Effector memory CD8-positive, alpha-beta T cell (primary cell): ENCODE results near the gene ITM2B.
"Not testable (repeated sequence)": the region's sequence is repeated elsewhere in the genome, so short reads cannot be mapped to it uniquely, and the experiment has no call there.

Experiments
- ATAC-seq: fragments of 150-1000 bp; cut with Tn5 transposase; replicated peaks from 2 replicates; pipeline ENCODE4 v1.10.0; 2021; ENCODE audit warnings: mild to moderate bottlenecking, moderate library complexity
- DNase-seq, 3 experiments: peaks; one replicate each; pipeline ENCODE4 v3.0.0; 2021
- H3K27ac Mint-ChIP-seq, 2 donors: one replicate each; pipeline ENCODE4 v1.8.0; 2022; ENCODE audit warnings: mild to moderate bottlenecking in 2 of 2, mixed read lengths in 2 of 2, moderate library complexity in 2 of 2
- H3K27me3 Mint-ChIP-seq, 2 donors: one replicate each; pipeline ENCODE4 v1.8.0; 2022; ENCODE audit warnings: mixed read lengths in 2 of 2
- H3K36me3 Mint-ChIP-seq: one replicate; pipeline ENCODE4 v1.8.0; 2022; ENCODE audit warnings: mild to moderate bottlenecking, moderate library complexity, mixed read lengths; ENCODE audit not compliant: insufficient read depth
- H3K4me1 Mint-ChIP-seq, 2 donors: one replicate each; pipeline ENCODE4 v1.8.0; 2022; ENCODE audit warnings: low read depth in 2 of 2, mixed read lengths in 2 of 2
- H3K4me3 Mint-ChIP-seq, 2 donors: one replicate each; pipeline ENCODE4 v1.8.0; 2022; ENCODE audit warnings: mild to moderate bottlenecking in 2 of 2, mixed read lengths in 2 of 2, moderate library complexity in 2 of 2
- H3K9me3 Mint-ChIP-seq, 2 donors: one replicate each; pipeline ENCODE4 v1.8.0; 2022; ENCODE audit warnings: mixed read lengths in 2 of 2

The ITM2B gene

DNA sequence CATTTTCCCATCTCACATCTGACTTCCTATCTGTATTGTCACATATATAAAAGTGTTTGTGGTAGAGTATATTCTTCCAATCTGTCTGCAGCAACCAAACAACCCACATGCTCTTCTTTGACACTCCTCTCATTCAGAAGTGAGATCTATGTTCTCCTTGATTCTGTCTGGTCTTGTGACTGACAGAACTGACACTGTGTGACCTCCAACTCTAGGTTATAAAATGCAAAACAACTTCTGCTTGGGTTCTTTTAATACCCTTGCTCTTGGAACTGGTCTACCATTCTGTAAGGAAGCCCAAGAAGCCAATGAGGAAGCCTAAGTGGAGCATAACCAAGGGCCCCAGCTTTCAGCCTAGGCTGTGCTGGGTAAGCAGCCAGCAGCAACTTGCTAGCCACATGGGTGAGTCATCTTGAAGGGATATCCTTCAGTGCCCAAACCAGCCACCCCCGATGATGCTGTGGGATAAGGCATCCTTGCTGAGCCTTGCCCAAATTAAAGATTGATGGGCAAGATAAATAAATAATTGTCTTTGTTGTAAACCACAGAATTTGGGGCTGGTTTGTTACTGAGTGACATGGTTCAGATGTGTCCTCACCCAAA is 18.4 kb upstream of the ITM2B start:
- H3K9me3 Mint-ChIP-seq = peaks cover 0 to 6% of the 10 kb centered on the region in 2 donors
- no peak overlapping the region for H3K27ac Mint-ChIP-seq
- H3K4me1 Mint-ChIP-seq = peaks cover 17 to 20% of the 10 kb centered on the region in 2 donors
- no peaks in the 10 kb centered on the region for H3K27me3 Mint-ChIP-seq
- DNase-seq = peak in 2 of 3 experiments; percentile 21 to 30
- H3K36me3 Mint-ChIP-seq = peaks cover 9% of the 10 kb centered on the region
- peak overlapping the region in 1 of 2 donors; percentile 31 for H3K4me3 Mint-ChIP-seq
- ATAC-seq = peak; percentile 86

DNA sequence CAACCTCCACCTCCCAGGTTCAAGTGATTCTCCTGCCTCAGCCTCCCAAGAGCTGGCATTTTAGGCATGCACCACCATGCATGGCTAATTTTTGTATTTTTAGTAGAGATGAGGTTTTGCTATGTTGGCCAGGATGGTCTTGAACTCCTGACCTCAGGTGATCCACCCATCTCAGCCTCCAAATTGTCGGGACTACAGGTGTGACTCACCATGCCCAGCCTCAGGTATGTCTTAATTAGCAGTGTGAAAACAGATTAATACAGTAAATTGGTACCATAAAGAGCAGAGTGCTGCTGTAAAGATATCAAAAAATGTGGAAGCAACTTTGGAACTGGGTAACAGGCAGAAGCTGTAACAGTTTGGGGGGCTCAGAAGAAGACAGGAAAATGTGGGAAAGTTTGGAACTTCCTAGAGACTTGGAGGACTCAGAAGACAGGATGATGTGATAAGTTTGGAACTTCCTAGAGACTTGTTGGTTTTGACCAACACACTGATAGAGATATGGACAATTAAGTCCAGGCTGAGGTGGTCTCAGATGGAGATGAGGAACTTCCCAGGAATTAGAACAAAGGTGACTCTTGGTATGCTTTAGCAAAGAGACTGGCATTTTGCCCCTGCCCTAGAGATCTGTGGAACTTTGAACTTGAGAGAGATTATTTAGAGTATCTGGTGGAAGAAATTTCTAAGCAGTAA is 17.3 kb upstream of the ITM2B start:
- H3K4me1 Mint-ChIP-seq = peaks cover 26 to 30% of the 10 kb centered on the region in 2 donors
- H3K36me3 Mint-ChIP-seq = peaks cover 14% of the 10 kb centered on the region
- H3K9me3 Mint-ChIP-seq, H3K4me3 Mint-ChIP-seq, DNase-seq, H3K27me3 Mint-ChIP-seq, ATAC-seq: not testable (repeated sequence)
- peak overlapping the region in 1 of 2 donors; percentile 38 for H3K27ac Mint-ChIP-seq

DNA sequence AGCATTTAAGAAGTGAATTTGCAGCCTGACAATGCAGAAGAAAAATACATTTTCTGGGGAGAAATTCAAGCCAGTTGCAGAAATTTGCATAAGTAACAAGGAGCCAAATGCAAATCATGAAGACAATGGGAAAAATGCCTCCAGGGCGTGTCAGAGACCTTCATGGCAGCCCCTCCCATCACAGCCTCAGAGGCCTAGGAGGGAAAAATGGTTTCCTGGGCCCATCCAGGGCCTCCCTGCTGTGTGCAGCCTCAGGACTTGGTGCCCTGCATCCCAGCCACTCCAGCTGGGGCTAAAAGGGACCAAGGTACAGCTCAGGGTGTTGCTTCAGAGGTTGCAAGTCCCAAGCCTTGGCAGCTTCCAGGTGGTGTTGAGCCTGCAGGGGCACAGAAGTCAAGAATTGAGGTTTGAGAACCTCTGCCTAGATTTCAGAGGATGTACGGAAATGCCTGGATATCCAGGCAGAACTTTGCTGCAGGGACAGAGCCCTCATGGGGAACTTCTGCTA is 16.7 kb upstream of the ITM2B start:
- DNase-seq (no peak), ATAC-seq (no peak)
- Mint-ChIP-seq H3K27ac (peak overlapping the region in 1 of 2 donors; percentile 38), H3K4me3 (no peak overlapping the region), H3K4me1 (peaks cover 32 to 36% of the 10 kb centered on the region in 2 donors), H3K36me3 (peaks cover 14% of the 10 kb centered on the region), H3K27me3 (no peaks in the 10 kb centered on the region), H3K9me3 (peaks cover 0 to 6% of the 10 kb centered on the region in 2 donors)

DNA sequence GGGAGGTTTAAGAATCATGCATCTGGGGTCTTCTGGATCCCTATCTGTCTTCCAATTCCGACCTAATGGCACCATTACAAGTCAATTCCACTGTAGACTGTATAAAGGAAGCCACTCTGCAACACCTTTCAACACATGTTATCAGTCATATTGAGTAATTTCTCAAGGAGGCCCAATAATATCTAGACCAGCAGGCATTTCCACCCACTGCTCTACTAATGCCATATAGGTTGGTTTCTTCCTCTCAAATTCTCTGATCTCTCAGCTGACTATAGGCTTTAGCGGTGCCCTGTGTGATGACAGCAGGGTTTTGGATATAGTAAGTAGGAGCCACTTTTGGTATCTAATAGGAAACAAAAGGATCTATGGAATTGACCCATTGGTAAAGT is 12.4 kb upstream of the ITM2B start:
- DNase-seq (no peak), ATAC-seq (peak; percentile 60)
- Mint-ChIP-seq H3K9me3 (no peaks in the 10 kb centered on the region), H3K36me3 (peaks cover 6% of the 10 kb centered on the region), H3K4me3 (peak overlapping the region; percentile 51 to 72), H3K27ac (peak overlapping the region; percentile 81 to 96), H3K4me1 (peaks cover 37 to 40% of the 10 kb centered on the region in 2 donors), H3K27me3 (no peaks in the 10 kb centered on the region)

DNA sequence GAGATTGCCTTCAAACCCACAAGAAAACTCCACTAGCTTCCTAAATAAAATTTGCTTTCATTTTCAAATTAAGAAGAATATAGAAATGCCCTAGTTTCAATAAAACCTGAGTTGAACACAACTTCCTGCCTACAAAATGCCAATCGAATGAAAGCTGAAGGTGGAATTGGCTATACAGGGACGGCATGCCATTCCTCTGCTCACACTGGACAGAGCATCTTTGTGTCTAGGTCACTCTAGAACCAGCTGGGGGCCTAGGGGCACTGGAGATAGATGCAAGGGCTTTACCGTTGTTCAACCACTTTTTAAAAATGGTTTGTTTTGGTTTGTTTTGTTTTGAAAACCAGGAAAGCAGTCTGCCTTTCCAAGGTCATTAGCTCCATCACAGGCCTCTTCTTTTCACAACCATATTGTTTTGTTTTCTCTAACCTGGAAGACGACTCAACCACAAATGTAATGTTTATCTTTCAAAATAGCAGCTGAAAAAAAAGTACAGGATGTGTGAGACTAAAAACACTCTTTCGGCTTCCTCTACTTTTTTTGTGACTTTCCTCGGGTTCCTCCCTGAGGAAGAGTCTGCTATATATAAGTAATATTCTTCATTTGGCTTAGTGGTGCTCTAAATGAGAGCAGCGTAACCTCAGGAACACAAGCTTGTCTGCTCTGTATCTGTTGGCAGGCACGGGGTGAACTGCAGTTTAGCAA is 11.9 kb upstream of the ITM2B start:
- ATAC-seq = peak; percentile 59
- H3K27me3 Mint-ChIP-seq = no peaks in the 10 kb centered on the region
- H3K9me3 Mint-ChIP-seq = no peaks in the 10 kb centered on the region

DNA sequence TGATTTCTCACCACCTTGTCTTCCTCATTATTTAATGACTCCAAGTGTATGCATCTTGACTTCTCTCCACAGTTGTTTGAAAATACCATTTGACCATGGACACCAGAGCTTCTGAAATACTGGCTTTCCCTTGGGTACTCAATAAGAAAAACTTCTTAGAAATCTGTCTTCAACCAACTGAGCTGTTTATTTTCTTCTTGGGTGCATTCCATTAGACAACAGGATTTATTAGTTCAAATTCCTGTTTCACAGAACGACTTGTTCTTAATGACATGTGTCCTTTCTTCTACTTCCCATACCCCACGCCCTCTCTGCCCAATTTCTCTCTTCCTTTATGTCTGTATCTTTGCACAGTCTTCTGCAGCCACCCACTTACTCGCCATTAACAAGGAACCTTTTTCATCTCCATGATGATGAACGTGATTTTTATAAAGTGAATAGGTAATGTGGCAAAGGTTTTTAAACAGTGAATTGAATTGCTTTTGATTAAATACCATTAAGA is 11.3 kb upstream of the ITM2B start:
- Mint-ChIP-seq H3K36me3 (peaks cover 5% of the 10 kb centered on the region), H3K4me3 (peak overlapping the region; percentile 51 to 72), H3K27me3 (no peaks in the 10 kb centered on the region), H3K9me3 (no peaks in the 10 kb centered on the region), H3K4me1 (peaks cover 33 to 36% of the 10 kb centered on the region in 2 donors), H3K27ac (peak overlapping the region; percentile 81 to 96)
- no peak for DNase-seq
- ATAC-seq = no peak

More for the DNA sequence above, 11.9 kb upstream of the ITM2B start:
- peaks cover 5% of the 10 kb centered on the region for H3K36me3 Mint-ChIP-seq
- H3K4me3 Mint-ChIP-seq = peak overlapping the region; percentile 51 to 72
- DNase-seq = peak in 1 of 3 experiments; percentile 15
- H3K4me1 Mint-ChIP-seq = peaks cover 33 to 36% of the 10 kb centered on the region in 2 donors
- H3K27ac Mint-ChIP-seq = peak overlapping the region; percentile 81 to 96

DNA sequence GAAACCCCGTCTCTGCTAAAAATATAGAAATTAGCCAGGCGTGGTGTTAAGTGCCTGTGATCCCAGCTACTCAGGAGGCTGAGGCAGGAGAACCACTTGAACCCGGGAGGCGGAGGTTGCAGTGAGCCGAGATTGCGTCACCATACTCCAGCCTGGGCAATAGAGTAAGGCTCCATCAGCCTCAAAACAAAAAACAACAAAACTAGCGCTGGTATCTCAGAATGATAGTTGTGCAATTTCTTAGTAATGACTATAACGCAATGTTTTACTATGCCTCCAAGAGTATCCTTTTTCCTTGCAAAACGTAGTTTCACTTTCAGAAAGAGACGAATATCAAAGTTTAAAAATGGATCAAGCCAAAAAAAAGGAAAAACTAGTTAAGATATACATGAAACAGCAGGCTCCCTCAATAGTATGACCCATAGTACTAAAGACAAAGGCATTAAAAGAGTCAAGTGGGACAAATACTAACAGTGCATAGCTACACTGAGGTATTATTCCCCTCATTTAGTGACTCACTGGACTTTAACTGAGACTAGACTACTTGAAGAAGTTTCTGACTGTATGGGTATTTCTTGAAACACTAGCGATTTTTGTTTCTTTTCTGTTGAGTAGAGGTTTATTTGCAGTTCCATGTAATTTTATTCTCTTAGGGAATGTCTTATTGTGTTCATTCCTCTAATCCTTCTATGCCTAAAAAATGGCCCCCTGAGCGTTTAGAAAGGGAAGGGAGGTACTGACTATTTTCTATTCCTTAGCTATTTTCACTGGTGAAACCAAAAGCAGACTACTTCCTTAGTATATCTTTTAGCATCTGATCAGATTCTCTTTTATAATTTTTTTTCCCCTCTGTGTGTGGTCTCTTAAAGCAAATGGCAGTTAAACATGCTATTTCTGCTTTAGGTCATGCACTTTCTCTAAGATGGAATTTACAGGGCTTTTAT is 10.4 kb upstream of the ITM2B start:
- Mint-ChIP-seq H3K36me3 (peaks cover 5% of the 10 kb centered on the region), H3K9me3 (no peaks in the 10 kb centered on the region), H3K27me3 (no peaks in the 10 kb centered on the region), H3K27ac (peak overlapping the region; percentile 81 to 96), H3K4me3 (peak overlapping the region; percentile 21 to 51), H3K4me1 (peaks cover 33 to 36% of the 10 kb centered on the region in 2 donors)
- DNase-seq (no peak), ATAC-seq (no peak)

DNA sequence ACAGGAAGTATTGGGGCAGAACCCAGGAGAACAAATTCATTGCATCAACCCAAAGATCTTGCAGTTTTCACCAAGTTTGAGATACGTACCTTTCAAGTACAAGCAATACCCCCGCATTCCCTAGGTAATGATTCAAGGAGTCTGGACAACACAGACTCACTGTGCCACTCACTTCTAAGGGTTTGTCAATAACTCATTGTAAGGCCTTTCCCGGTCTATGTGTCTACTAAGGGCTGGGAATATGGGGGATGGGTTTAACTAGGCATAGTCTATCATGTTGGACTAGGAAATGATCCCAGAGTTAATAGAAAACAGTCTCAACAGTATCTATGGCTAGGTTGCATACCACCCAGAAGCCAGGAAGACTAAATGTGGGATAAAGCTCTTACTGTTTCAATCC is 8.3 kb upstream of the ITM2B start:
- DNase-seq (no peak), ATAC-seq (no peak)
- H3K36me3 Mint-ChIP-seq = peaks cover 5% of the 10 kb centered on the region
- H3K4me1 Mint-ChIP-seq = peaks cover 31 to 34% of the 10 kb centered on the region in 2 donors
- peak overlapping the region in 1 of 2 donors; percentile 18 for H3K27ac Mint-ChIP-seq
- H3K4me3 Mint-ChIP-seq = no peak overlapping the region
- H3K9me3 Mint-ChIP-seq = no peaks in the 10 kb centered on the region
- no peaks in the 10 kb centered on the region for H3K27me3 Mint-ChIP-seq

DNA sequence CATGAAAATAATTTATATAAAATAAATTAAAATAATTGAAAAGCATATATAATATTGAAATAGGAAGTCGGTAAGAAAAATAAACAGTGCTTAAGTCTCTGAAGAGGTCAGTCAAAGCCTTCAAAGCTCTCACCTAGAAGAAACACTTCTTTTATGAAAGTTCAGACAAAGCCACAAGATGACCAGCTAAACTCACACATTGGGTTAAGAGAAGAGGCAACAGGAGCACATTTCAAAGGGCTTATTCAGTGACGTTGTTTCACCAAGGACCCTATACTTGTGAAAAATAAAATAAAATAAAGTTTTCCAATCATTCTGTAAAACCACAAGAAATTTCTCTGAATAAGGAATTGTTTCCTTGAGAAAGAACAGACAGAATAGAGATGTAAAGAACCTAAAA is 2.5 kb upstream of the ITM2B start:
- Mint-ChIP-seq H3K4me3 (no peak overlapping the region), H3K9me3 (no peaks in the 10 kb centered on the region), H3K27me3 (no peaks in the 10 kb centered on the region), H3K4me1 (peaks cover 16 to 17% of the 10 kb centered on the region in 2 donors), H3K36me3 (peaks cover 24% of the 10 kb centered on the region), H3K27ac (no peak overlapping the region)
- DNase-seq = no peak
- ATAC-seq = no peak

DNA sequence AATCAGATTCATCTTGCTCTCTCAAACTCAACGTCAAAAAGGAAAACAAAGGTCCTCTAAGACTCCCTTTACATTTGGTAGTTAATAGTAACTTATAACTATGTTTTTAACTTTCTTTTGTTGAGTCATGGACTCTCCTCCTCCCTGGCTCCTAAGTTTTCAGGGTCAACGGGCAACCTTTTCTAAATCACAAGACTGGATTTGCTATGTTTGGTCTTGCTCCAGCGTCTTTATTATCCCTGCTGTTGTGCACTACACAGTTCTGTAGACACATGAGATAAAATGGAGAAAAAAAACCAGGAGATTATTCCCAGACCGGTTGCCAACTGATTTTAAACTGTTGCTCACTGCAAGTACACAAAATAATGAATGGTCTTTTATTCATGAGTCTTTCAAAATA is 1.9 kb upstream of the ITM2B start:
- no peak overlapping the region for H3K4me3 Mint-ChIP-seq

DNA sequence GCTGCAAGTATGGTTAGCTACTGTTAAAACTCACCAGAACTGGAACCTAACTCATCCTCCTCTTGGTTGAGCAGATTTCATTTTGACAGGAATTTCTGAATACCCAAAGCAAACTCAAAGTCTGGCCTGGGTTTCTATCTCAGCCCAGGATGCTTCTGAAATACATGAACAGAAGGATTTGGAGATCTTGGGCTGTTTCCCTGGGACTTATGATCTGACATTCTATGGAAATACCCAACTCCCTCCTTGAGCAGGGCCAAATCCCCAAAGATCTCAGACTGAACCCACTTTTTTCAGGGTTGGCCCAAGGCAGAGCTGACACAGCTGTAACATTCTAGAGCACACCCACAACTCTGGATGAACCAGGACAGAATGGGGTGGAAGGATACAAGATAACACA is 1.1 kb upstream of the ITM2B start:
- H3K9me3 Mint-ChIP-seq = no peaks in the 10 kb centered on the region
- H3K36me3 Mint-ChIP-seq = peaks cover 36% of the 10 kb centered on the region
- no peak for ATAC-seq
- H3K27me3 Mint-ChIP-seq = no peaks in the 10 kb centered on the region
- DNase-seq = no peak
- H3K27ac Mint-ChIP-seq = peak overlapping the region; percentile 97
- H3K4me3 Mint-ChIP-seq = peak overlapping the region; percentile 93 to 94
- H3K4me1 Mint-ChIP-seq = peaks cover 30% of the 10 kb centered on the region in 2 donors

More for the DNA sequence above, 1.9 kb upstream of the ITM2B start:
- Mint-ChIP-seq H3K9me3 (no peaks in the 10 kb centered on the region), H3K4me1 (peaks cover 21 to 22% of the 10 kb centered on the region in 2 donors), H3K27me3 (no peaks in the 10 kb centered on the region), H3K36me3 (peaks cover 29% of the 10 kb centered on the region), H3K27ac (peak overlapping the region in 1 of 2 donors; percentile 97)
- no peak for DNase-seq
- ATAC-seq = no peak

DNA sequence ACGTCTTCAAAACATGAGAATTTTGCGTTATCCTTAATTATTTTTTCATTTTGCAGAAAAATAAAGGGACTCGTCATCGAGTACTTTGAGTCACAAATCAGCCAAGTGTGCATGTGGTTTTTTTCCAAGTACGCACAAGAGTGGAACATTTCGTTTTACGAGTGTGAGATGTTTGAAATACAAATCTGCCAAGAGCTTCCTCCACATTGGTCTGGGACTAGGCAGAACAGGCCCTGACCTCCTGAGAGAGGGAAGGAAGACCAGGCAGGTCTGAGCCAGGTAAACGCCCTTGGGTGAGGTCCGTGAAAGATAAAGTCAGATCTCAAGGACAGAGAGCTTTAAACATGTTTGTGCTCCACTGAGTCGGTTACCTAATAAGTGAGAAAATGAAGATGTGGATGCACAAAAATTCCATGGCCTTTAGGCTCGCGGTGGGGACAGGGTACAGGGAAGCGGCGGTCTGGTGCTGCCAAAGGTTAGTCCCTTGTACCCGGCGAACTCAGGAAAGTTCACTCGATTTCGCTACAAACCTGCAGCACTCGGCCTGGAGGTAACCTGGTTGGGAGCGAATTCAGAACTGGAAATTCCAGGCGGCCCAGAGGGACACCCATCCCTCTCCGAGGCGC is 473 bp upstream of the ITM2B start:
- peak in 1 of 3 experiments; percentile 26 for DNase-seq
- H3K27me3 Mint-ChIP-seq = no peaks in the 10 kb centered on the region
- H3K4me3 Mint-ChIP-seq = peak overlapping the region; percentile 93 to 94
- ATAC-seq = peak; percentile 9
- H3K36me3 Mint-ChIP-seq = peaks cover 41% of the 10 kb centered on the region
- H3K9me3 Mint-ChIP-seq = no peaks in the 10 kb centered on the region
- peaks cover 34 to 36% of the 10 kb centered on the region in 2 donors for H3K4me1 Mint-ChIP-seq
- peak overlapping the region; percentile 97 for H3K27ac Mint-ChIP-seq
